Activated CD8-positive, alpha-beta T cell treated with anti-CD3 and anti-CD28 coated beads, Interleukin-2, amount 10 ng/mL, durations not matched to agents 7 days and 5 days (primary cell): ENCODE measurements around the gene PRDX1. TPM values are rescaled to one million over a fixed set of nuclear protein-coding genes. Genes with fewer than 3 reads are reported as not detected.
A peak's percentile ranks its signal among the peaks of the same experiment; 100 is the strongest.
"Not testable (repeated sequence)": the region's sequence is repeated elsewhere in the genome, so short reads cannot be mapped to it uniquely, and the experiment has no call there.

ENCODE experiments used
- ATAC-seq: fragments of 150-1000 bp; cut with Tn5 transposase; one replicate; pipeline ENCODE4 v1.10.0; 2021; ENCODE audit warnings: moderate library complexity
- CTCF ChIA-PET: fragments of 350-600 bp; sonication (Branson Sonifier 250); formaldehyde crosslinking; loops from one replicate; lab custom pipeline; 2021; ENCODE audit warnings: antibody characterized with exemption; lab: Charles Lee
- POLR2A ChIA-PET: fragments of 350-600 bp; sonication (Branson Sonifier 250); formaldehyde crosslinking; loops from one replicate; lab custom pipeline; 2021; ENCODE audit warnings: antibody characterized with exemption; lab: Charles Lee
- DNase-seq: peaks from one replicate; pipeline ENCODE4 v3.0.0-alpha.2; 2020
- H3K27ac Mint-ChIP-seq: one replicate; pipeline ENCODE4 v1.8.0; 2021; ENCODE audit warnings: mild to moderate bottlenecking, mixed read lengths
- H3K27me3 Mint-ChIP-seq: one replicate; pipeline ENCODE4 v1.8.0; 2021; ENCODE audit warnings: low read depth, mixed read lengths
- H3K36me3 Mint-ChIP-seq: one replicate; pipeline ENCODE4 v1.8.0; 2021; ENCODE audit warnings: low read depth, mixed read lengths
- H3K4me1 Mint-ChIP-seq: one replicate; pipeline ENCODE4 v1.8.0; 2021; ENCODE audit warnings: low read depth, mixed read lengths
- H3K4me3 Mint-ChIP-seq: one replicate; pipeline ENCODE4 v1.8.0; 2021; ENCODE audit warnings: mild to moderate bottlenecking, mixed read lengths
- H3K9me3 Mint-ChIP-seq: one replicate; pipeline ENCODE4 v1.8.0; 2022; ENCODE audit warnings: mixed read lengths; ENCODE audit not compliant: insufficient read depth
- total RNA-seq, 2 experiments: library from RNA; stranded (reverse); gene quantifications; one replicate each; pipeline ENCODE4 v1.2.3, GENCODE V29; 2021

The PRDX1 gene
- total RNA-seq, 2 experiments from 2014 or later, result 250 to 251 TPM

- CTCF ChIA-PET, result interaction anchor here (0.8 to 8.1 kb wide), 4 partner anchors 14 to 51 kb away, joined by 3 to 70 read pairs (median 4); partner anchors contain the start of gene AKR1A1
- POLR2A ChIA-PET, result interaction anchor here (0.6 to 1.1 kb wide), 3 partner anchors 33 to 507 kb away, joined by 3 to 4 read pairs (median 4); partner anchors contain the start of genes AKR1A1 and HECTD3
- H3K36me3 Mint-ChIP-seq, result peaks cover 48% of the 10 kb centered on the region
- peaks cover 32% of the 10 kb centered on the region for H3K4me1 Mint-ChIP-seq
- ATAC-seq, H3K4me3 Mint-ChIP-seq, H3K27me3 Mint-ChIP-seq, H3K27ac Mint-ChIP-seq, H3K9me3 Mint-ChIP-seq, DNase-seq: not testable (repeated sequence)
Observed at GRCh38 chr1:45518366-45518765, 3.3 kb downstream of the PRDX1 start.

- no peaks in the 10 kb centered on the region for H3K27me3 Mint-ChIP-seq
- no peaks in the 10 kb centered on the region for H3K9me3 Mint-ChIP-seq
- H3K36me3 Mint-ChIP-seq, result peaks cover 53% of the 10 kb centered on the region
- POLR2A ChIA-PET, result interaction anchor here (0.6 to 1.5 kb wide), 2 partner anchors 67 to 168 kb away, joined by 3 to 4 read pairs; partner anchors contain the start of gene NASP
- ATAC-seq (no peak), DNase-seq (no peak)
- peaks cover 15% of the 10 kb centered on the region for H3K4me1 Mint-ChIP-seq
- no peak overlapping the region for H3K4me3 Mint-ChIP-seq
- CTCF ChIA-PET, result interaction anchor here (8.1 kb wide), 1 partner anchor 53 kb away, joined by 70 read pairs; no protein-coding TSS in a partner anchor
- H3K27ac Mint-ChIP-seq, result no peak overlapping the region
Observed at GRCh38 chr1:45516465-45516864, 5.2 kb downstream of the PRDX1 start.

- Mint-ChIP-seq H3K4me1 (peaks cover 13% of the 10 kb centered on the region), H3K36me3 (peaks cover 57% of the 10 kb centered on the region), H3K27me3 (no peaks in the 10 kb centered on the region), H3K4me3 (no peak overlapping the region), H3K9me3 (no peaks in the 10 kb centered on the region), H3K27ac (no peak overlapping the region)
- ATAC-seq, result no peak
- ChIA-PET CTCF (interaction anchor here (1.5 to 8.1 kb wide), 2 partner anchors 14 to 53 kb away, joined by 5 to 70 read pairs; no protein-coding TSS in a partner anchor), POLR2A (interaction anchor here (0.6 to 1.5 kb wide), 2 partner anchors 68 to 168 kb away, joined by 3 to 4 read pairs; partner anchors contain the start of gene NASP)
- no peak for DNase-seq
Observed at GRCh38 chr1:45516036-45516435, 5.6 kb downstream of the PRDX1 start.

- Mint-ChIP-seq H3K36me3 (peaks cover 70% of the 10 kb centered on the region), H3K27ac (peak overlapping the region; percentile 21)
- H3K9me3 Mint-ChIP-seq, H3K4me1 Mint-ChIP-seq, H3K4me3 Mint-ChIP-seq, ATAC-seq, H3K27me3 Mint-ChIP-seq, DNase-seq: not testable (repeated sequence)
- CTCF ChIA-PET, result interaction anchor here (0.8 to 4.5 kb wide), 14 partner anchors 8 to 178 kb away, joined by 3 to 194 read pairs (median 10); partner anchors contain the start of genes AKR1A1, CCDC163, MMACHC and NASP
- POLR2A ChIA-PET, result interaction anchor here (0.7 to 2.7 kb wide), 4 partner anchors 8 to 71 kb away, joined by 3 to 17 read pairs (median 4); partner anchors contain the start of gene PRDX1
Observed at GRCh38 chr1:45513532-45514260, 8.0 kb downstream of the PRDX1 start.

DNA sequence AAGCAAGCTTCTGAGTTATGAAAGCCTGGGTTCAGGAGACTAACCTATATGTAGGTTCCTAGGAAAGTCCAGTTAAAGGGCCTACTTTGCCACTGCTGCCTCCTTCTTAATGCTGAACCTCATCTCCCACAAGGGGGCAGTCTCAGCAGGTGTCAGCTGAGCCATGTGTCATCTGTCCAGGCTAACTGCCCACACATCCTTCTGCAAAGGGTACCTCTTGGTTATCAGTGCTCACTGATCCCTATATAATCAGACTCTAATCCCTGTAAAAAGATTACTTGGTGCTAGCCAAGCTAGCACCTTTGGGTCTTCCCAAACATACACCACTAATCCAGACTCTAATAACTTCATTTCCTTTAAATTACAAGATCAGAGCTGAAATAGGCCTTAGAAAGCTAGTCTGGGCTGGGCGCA, 9.0 kb downstream of the PRDX1 start:
- ATAC-seq (peak; percentile 74), DNase-seq (peak; percentile 75)
- H3K9me3 Mint-ChIP-seq, result no peaks in the 10 kb centered on the region
- H3K36me3 Mint-ChIP-seq, result peaks cover 75% of the 10 kb centered on the region
- no peaks in the 10 kb centered on the region for H3K4me1 Mint-ChIP-seq
- no peak overlapping the region for H3K4me3 Mint-ChIP-seq
- no peaks in the 10 kb centered on the region for H3K27me3 Mint-ChIP-seq
- no peak overlapping the region for H3K27ac Mint-ChIP-seq
- ChIA-PET POLR2A (interaction anchor here (0.5 to 2.7 kb wide), 6 partner anchors 9 to 156 kb away, joined by 3 to 17 read pairs (median 4); partner anchors contain the start of gene PRDX1), CTCF (interaction anchor here (0.6 to 4.5 kb wide), 26 partner anchors 9 to 177 kb away, joined by 3 to 194 read pairs (median 5); partner anchors contain the start of genes AKR1A1, CCDC163, MMACHC and MUTYH)

- Mint-ChIP-seq H3K4me3 (no peak overlapping the region), H3K27ac (no peak overlapping the region), H3K27me3 (no peaks in the 10 kb centered on the region), H3K4me1 (no peaks in the 10 kb centered on the region), H3K36me3 (peaks cover 64% of the 10 kb centered on the region), H3K9me3 (no peaks in the 10 kb centered on the region)
- POLR2A ChIA-PET, result interaction anchor here (1.4 to 2.7 kb wide), 3 partner anchors 9 to 11 kb away, joined by 9 to 17 read pairs (median 9); partner anchors contain the start of gene PRDX1
- CTCF ChIA-PET, result interaction anchor here (1.2 to 4.5 kb wide), 9 partner anchors 10 to 72 kb away, joined by 3 to 194 read pairs (median 18); partner anchors contain the start of genes AKR1A1, CCDC163, MMACHC and NASP
- ATAC-seq (no peak), DNase-seq (no peak)
Observed at GRCh38 chr1:45510972-45511527, 10.6 kb downstream of the PRDX1 start.

GRCh38 chr1:45510036-45510971, 11.4 kb downstream of the PRDX1 start:
- ChIA-PET POLR2A (interaction anchor here (0.9 to 1.4 kb wide), 2 partner anchors 11 to 12 kb away, joined by 3 to 9 read pairs; partner anchors contain the start of gene PRDX1), CTCF (interaction anchor here (1.2 to 4.5 kb wide), 5 partner anchors 10 to 59 kb away, joined by 4 to 194 read pairs (median 20); partner anchors contain the start of genes CCDC163, MMACHC and PRDX1)
- Mint-ChIP-seq H3K4me3 (no peak overlapping the region), H3K27ac (no peak overlapping the region), H3K36me3 (peaks cover 58% of the 10 kb centered on the region), H3K27me3 (no peaks in the 10 kb centered on the region), H3K9me3 (no peaks in the 10 kb centered on the region), H3K4me1 (no peaks in the 10 kb centered on the region)
- DNase-seq (no peak), ATAC-seq (no peak)

DNA sequence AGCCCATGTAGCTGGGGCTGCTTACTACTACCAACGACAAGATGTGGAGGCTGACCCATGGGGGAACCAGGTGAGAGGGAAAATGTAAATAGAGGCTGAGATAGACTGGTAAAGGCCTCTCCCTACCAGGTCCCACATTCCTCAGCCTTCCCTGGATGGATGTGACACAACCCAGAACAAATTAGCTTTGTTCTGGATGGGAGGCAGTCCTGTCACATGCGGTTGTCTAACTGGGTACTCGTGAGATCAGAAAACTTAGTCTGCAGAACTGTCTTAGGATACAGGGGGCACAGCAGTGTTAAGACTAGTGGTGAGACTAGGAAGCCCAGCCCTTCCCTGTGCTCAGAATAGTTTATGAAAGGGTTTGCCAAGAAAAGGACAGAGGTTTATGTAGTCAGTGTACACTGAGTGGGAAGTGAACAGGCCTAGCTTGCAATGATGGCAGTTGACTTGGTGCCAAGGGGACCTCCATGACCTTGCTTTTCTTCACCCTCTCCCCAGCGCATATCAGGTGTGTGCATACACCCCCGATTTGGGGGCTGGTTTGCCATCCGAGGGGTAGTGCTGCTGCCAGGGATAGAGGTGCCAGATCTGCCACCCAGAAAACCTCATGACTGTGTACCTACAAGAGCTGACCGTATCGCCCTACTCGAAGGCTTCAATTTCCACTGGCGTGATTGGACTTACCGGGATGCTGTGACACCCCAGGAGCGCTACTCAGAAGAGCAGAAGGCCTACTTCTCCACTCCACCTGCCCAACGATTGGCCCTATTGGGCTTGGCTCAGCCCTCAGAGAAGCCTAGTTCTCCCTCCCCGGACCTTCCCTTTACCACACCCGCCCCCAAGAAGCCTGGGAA, 13.2 kb downstream of the PRDX1 start:
- CTCF ChIA-PET, result interaction anchor here (1.1 to 2.1 kb wide), 2 partner anchors 16 to 61 kb away, joined by 3 to 7 read pairs; no protein-coding TSS in a partner anchor
- POLR2A ChIA-PET, result interaction anchor here (1.0 to 1.2 kb wide), 2 partner anchors 8 to 11 kb away, joined by 3 to 6 read pairs; partner anchors contain the start of genes CCDC163 and MMACHC

DNA sequence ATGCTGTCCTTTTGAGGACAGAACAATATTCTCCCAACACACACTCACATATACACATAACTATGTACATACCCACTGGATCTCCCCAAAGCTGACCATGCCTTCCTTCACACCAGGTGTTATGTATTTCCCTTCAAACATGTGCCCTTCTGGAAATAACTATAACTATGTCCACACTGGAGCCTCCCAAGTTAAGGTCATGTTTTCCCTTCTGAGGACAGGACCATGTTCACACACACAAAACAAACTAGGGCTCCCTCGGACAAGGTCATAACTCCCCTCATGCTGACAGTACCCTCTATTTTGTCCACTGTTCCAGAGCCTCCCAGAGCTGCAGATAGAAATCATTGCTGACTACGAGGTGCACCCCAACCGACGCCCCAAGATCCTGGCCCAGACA, 13.8 kb downstream of the PRDX1 start:
- ATAC-seq (no peak), DNase-seq (no peak)
- Mint-ChIP-seq H3K4me3 (no peak overlapping the region), H3K4me1 (no peaks in the 10 kb centered on the region), H3K36me3 (peaks cover 43% of the 10 kb centered on the region), H3K9me3 (no peaks in the 10 kb centered on the region), H3K27me3 (no peaks in the 10 kb centered on the region), H3K27ac (no peak overlapping the region)
- ChIA-PET CTCF (interaction anchor here (1.1 to 2.1 kb wide), 2 partner anchors 15 to 62 kb away, joined by 3 to 7 read pairs; no protein-coding TSS in a partner anchor), POLR2A (interaction anchor here (1.0 to 1.2 kb wide), 2 partner anchors 8 to 11 kb away, joined by 3 to 6 read pairs; partner anchors contain the start of genes CCDC163 and MMACHC)

More for the DNA sequence above, 13.2 kb downstream of the PRDX1 start:
- Mint-ChIP-seq H3K36me3 (peaks cover 42% of the 10 kb centered on the region), H3K27ac (peak overlapping the region; percentile 9), H3K27me3 (no peaks in the 10 kb centered on the region), H3K4me1 (no peaks in the 10 kb centered on the region), H3K9me3 (no peaks in the 10 kb centered on the region), H3K4me3 (no peak overlapping the region)
- ATAC-seq (peak; percentile 33), DNase-seq (no peak)
